ENCODE results near the gene GALNT7.

- TF ChIP-seq EGR1 (IDR thresholded peaks at IDR 0.05; ENCODE audit: low read depth in 2 of 2) (no peak), CTCF (IDR thresholded peaks at IDR 0.05; ENCODE audit: low read depth, low read length, missing input control) (no peak), TAF1 (conservative IDR thresholded peaks at IDR 0.05) (no peak), SP1 (IDR thresholded peaks at IDR 0.05) (no peak), JUND (IDR thresholded peaks at IDR 0.05) (no peak), GABPA (IDR thresholded peaks at IDR 0.05 in 1 of 2, conservative IDR thresholded peaks at IDR 0.05 in 1 of 2) (no peak), YY1 (IDR thresholded peaks at IDR 0.05) (no peak), HNF4G (IDR thresholded peaks at IDR 0.05) (no peak), NR2F2 (IDR thresholded peaks at IDR 0.05) (no peak), RXRA (IDR thresholded peaks at IDR 0.05) (no peak), REST (IDR thresholded peaks at IDR 0.05) (no peak), FOXA1 (IDR thresholded peaks at IDR 0.05) (no peak), MAX (IDR thresholded peaks at IDR 0.05) (no peak)
- TF ChIP-seq, protein P1, sequence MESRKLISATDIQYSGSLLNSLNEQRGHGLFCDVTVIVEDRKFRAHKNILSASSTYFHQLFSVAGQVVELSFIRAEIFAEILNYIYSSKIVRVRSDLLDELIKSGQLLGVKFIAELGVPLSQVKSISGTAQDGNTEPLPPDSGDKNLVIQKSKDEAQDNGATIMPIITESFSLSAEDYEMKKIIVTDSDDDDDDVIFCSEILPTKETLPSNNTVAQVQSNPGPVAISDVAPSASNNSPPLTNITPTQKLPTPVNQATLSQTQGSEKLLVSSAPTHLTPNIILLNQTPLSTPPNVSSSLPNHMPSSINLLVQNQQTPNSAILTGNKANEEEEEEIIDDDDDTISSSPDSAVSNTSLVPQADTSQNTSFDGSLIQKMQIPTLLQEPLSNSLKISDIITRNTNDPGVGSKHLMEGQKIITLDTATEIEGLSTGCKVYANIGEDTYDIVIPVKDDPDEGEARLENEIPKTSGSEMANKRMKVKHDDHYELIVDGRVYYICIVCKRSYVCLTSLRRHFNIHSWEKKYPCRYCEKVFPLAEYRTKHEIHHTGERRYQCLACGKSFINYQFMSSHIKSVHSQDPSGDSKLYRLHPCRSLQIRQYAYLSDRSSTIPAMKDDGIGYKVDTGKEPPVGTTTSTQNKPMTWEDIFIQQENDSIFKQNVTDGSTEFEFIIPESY (IDR thresholded peaks at IDR 0.05) = no peak
Observed at GRCh38 chr4:173294444-173294843, 125.8 kb downstream of the GALNT7 start.
